Glutamatergic neuron (in vitro differentiated cells): ENCODE measurements around the gene PRR5L. TPM values are rescaled to one million over a fixed set of nuclear protein-coding genes. Genes with fewer than 3 reads are reported as not detected.

ENCODE experiments used
- DNase-seq: peaks from one replicate; pipeline ENCODE4 v3.0.0; 2022
- H3K27ac Mint-ChIP-seq: one replicate; pipeline ENCODE4 v1.8.0; 2020; ENCODE audit warnings: mild to moderate bottlenecking, mixed read lengths, inconsistent platforms; ENCODE audit not compliant: unreplicated experiment
- H3K27me3 Mint-ChIP-seq: one replicate; pipeline ENCODE4 v1.8.0; 2020; ENCODE audit warnings: mild to moderate bottlenecking, moderate library complexity, mixed read lengths, inconsistent platforms; ENCODE audit not compliant: unreplicated experiment
- H3K36me3 Mint-ChIP-seq: one replicate; pipeline ENCODE4 v1.8.0; 2020; ENCODE audit warnings: mild to moderate bottlenecking, mixed read lengths, inconsistent platforms; ENCODE audit not compliant: unreplicated experiment
- H3K4me1 Mint-ChIP-seq: one replicate; pipeline ENCODE4 v1.8.0; 2020; ENCODE audit warnings: mild to moderate bottlenecking, low read depth, mixed read lengths, inconsistent platforms; ENCODE audit not compliant: unreplicated experiment
- H3K4me3 Mint-ChIP-seq: one replicate; pipeline ENCODE4 v1.8.0; 2020; ENCODE audit warnings: mild to moderate bottlenecking, mixed read lengths, inconsistent platforms; ENCODE audit not compliant: unreplicated experiment
- H3K9me3 Mint-ChIP-seq: one replicate; pipeline ENCODE4 v1.8.0; 2020; ENCODE audit warnings: mild to moderate bottlenecking, moderate library complexity, mixed read lengths, inconsistent platforms; ENCODE audit not compliant: unreplicated experiment
- CTCF ChIP-seq: fragments of 200-600 bp; sonication (generic); IDR thresholded peaks from one replicate; pipeline ENCODE4 v1.5.0; 2021; ENCODE audit not compliant: partially characterized antibody, unreplicated experiment
- total RNA-seq: library from RNA; stranded (reverse); fragmentation: NEBNext Ultra II Directional; extraction: Animal tissue kit (Norgen Biotek cat#: 25700); gene quantifications from one replicate; pipeline ENCODE4 v1.2.1, GENCODE V29; 2021; ENCODE audit not compliant: unreplicated experiment

Gene PRR5L
- total RNA-seq, 1 donor from 2014 or later: 1.6 TPM

GRCh38 chr11:36462321-36462720 is 166.2 kb downstream of the PRR5L start:
- H3K9me3 Mint-ChIP-seq: peaks cover 3% of the 10 kb centered on the region
- no peaks in the 10 kb centered on the region for H3K36me3 Mint-ChIP-seq
- peaks cover 7% of the 10 kb centered on the region for H3K4me1 Mint-ChIP-seq
- no peak for DNase-seq
- H3K27me3 Mint-ChIP-seq: no peaks in the 10 kb centered on the region
- TF ChIP-seq CTCF: no peak
- no peak overlapping the region for H3K4me3 Mint-ChIP-seq
- no peak overlapping the region for H3K27ac Mint-ChIP-seq

GRCh38 chr11:36463781-36464180 is 167.7 kb downstream of the PRR5L start:
- H3K27me3 Mint-ChIP-seq: no peaks in the 10 kb centered on the region
- peaks cover 7% of the 10 kb centered on the region for H3K4me1 Mint-ChIP-seq
- H3K4me3 Mint-ChIP-seq: no peak overlapping the region
- DNase-seq: no peak
- H3K9me3 Mint-ChIP-seq: peaks cover 3% of the 10 kb centered on the region
- TF ChIP-seq CTCF: no peak
- H3K27ac Mint-ChIP-seq: no peak overlapping the region
- no peaks in the 10 kb centered on the region for H3K36me3 Mint-ChIP-seq

- H3K27me3 Mint-ChIP-seq: peaks cover 2% of the 10 kb centered on the region
- H3K4me3 Mint-ChIP-seq: no peak overlapping the region
- H3K4me1 Mint-ChIP-seq: peaks cover 7% of the 10 kb centered on the region
Observed at GRCh38 chr11:36464720-36465119, 168.6 kb downstream of the PRR5L start.

GRCh38 chr11:36465449-36466163 is 169.5 kb downstream of the PRR5L start:
- H3K4me1 Mint-ChIP-seq: peaks cover 4% of the 10 kb centered on the region
- no peak for DNase-seq
- no peak for TF ChIP-seq CTCF
- H3K36me3 Mint-ChIP-seq: no peaks in the 10 kb centered on the region
- peaks cover 1% of the 10 kb centered on the region for H3K9me3 Mint-ChIP-seq
- peaks cover 2% of the 10 kb centered on the region for H3K27me3 Mint-ChIP-seq
- H3K27ac Mint-ChIP-seq: no peak overlapping the region
- H3K4me3 Mint-ChIP-seq: no peak overlapping the region

More at GRCh38 chr11:36464720-36465119, 168.6 kb downstream of the PRR5L start:
- Mint-ChIP-seq H3K9me3 (peaks cover 1% of the 10 kb centered on the region), H3K27ac (no peak overlapping the region), H3K36me3 (no peaks in the 10 kb centered on the region)
- no peak for TF ChIP-seq CTCF
- no peak for DNase-seq

- H3K27me3 Mint-ChIP-seq: peaks cover 2% of the 10 kb centered on the region
- peaks cover 3% of the 10 kb centered on the region for H3K4me1 Mint-ChIP-seq
- no peaks in the 10 kb centered on the region for H3K36me3 Mint-ChIP-seq
- H3K4me3 Mint-ChIP-seq: no peak overlapping the region
- peaks cover 1% of the 10 kb centered on the region for H3K9me3 Mint-ChIP-seq
- no peak overlapping the region for H3K27ac Mint-ChIP-seq
- DNase-seq: no peak
- no peak for TF ChIP-seq CTCF
Observed at GRCh38 chr11:36467012-36467411, 170.9 kb downstream of the PRR5L start.
